Stomach (tissue), 9 donors: Measurements from ENCODE around the gene CIT. TPM values are rescaled to one million over a fixed set of nuclear protein-coding genes. Genes with fewer than 3 reads are reported as not detected.

Experiments used
- DNase-seq, 2 donors: peaks; one replicate each; pipeline versions ENCODE4 v3.0.0 to v3.0.0-alpha.2; 2013 to 2019
- H3K27ac ChIP-seq, 5 donors: fragments of 200-600 bp in 4 of 5; sonication (generic) in 4 of 5; one replicate each; pipeline ENCODE4 v1.5.1; 2013 to 2019; ENCODE audit warnings: mild to moderate bottlenecking in 1 of 5, moderate library complexity in 1 of 5
- H3K27me3 ChIP-seq, 3 donors: fragments of 200-600 bp; sonication (generic); one replicate each; pipeline ENCODE4 v1.5.1; 2017 to 2019; ENCODE audit warnings: mixed run types in 1 of 3
- H3K36me3 ChIP-seq, 4 donors: fragments of 200-600 bp; sonication (generic); 1 replicate in 3 of 4; 2 replicates in 1 of 4; pipeline ENCODE4 v1.5.1; 2016 to 2019
- H3K4me1 ChIP-seq, 4 donors: fragments of 200-600 bp; sonication (generic); one replicate each; pipeline ENCODE4 v1.5.1; 2016 to 2019
- H3K4me3 ChIP-seq, 4 donors: fragments of 200-600 bp; sonication (generic) in 3 of 4; one replicate each; pipeline ENCODE4 v1.5.1; 2016 to 2019; ENCODE audit warnings: mild to moderate bottlenecking in 1 of 4
- H3K9me3 ChIP-seq, 4 donors: fragments of 200-600 bp; sonication (generic); one replicate each; pipeline ENCODE4 v1.5.1; 2016 to 2019
- CTCF ChIP-seq, 7 experiments: fragments of 450-650 bp in 4 of 7; fragments of 200-600 bp in 3 of 7; sonication (generic) in 3 of 7; IDR thresholded peaks; one replicate each; pipeline ENCODE4 v1.5.1; 2016 to 2019; ENCODE audit warnings: antibody characterized with exemption in 7 of 7, control low read depth in 2 of 7, mild to moderate bottlenecking in 1 of 7
- EP300 ChIP-seq: sonication (generic); formaldehyde crosslinking; IDR thresholded peaks from one replicate; pipeline ENCODE4 v1.6.1; 2017; ENCODE audit warnings: antibody characterized with exemption
- POLR2A ChIP-seq, 4 donors: fragments of 450-650 bp; IDR thresholded peaks; one replicate each; pipeline ENCODE4 v1.6.1; 2016; ENCODE audit warnings: antibody characterized with exemption in 4 of 4, control low read depth in 2 of 4, mild to moderate bottlenecking in 1 of 4, moderate library complexity in 1 of 4
- POLR2AphosphoS5 ChIP-seq, 3 donors: sonication (generic); formaldehyde crosslinking; IDR thresholded peaks; one replicate each; pipeline ENCODE4 v1.6.1; 2016; ENCODE audit warnings: antibody characterized with exemption in 3 of 3
- WGBS, 5 donors: extraction: QIAGEN DNeasy Blood & Tissue Kit in 3 of 5; methylation state at CpG; one replicate each; pipeline versions ENCODE4 v1.1.5 to v1.1.7; 2013 to 2018; 5-methylcytosine and 5-hydroxymethylcytosine counted together
- intact Hi-C: fragments of 100-400 bp; cut with DNase I; formaldehyde crosslinking; loops from one replicate; pipeline ENCODE4 v1.15.1; 2023; ENCODE audit warnings: low total_unique reads
- polyA plus RNA-seq, 3 donors: library from polyadenylated mRNA; stranded (reverse); fragments of 200-250 nt; gene quantifications; one replicate each; pipeline ENCODE4 v1.2.3, GENCODE V29; 2013
- total RNA-seq, 5 donors: library from RNA; depleted of rRNA; stranded (reverse); fragments of >200 nt; gene quantifications; one replicate each; pipeline versions ENCODE4 v1.1.0 to v1.2.3, GENCODE V29; 2014 to 2016
- donor health status: healthy with polysubstance abuse.
- donor health status: Bipolar disorder and iron deficiency.
- donor health status: healthy.

Gene CIT
- total and polyA plus RNA-seq, 8 donors, result 2.8 to 164 (median 21.0) TPM

GRCh38 chr12:119649202-119649808 lies 227.8 kb downstream of the CIT start:
- Histone ChIP-seq H3K4me1 (no peaks in the 10 kb centered on the region), H3K27ac (no peak overlapping the region), H3K9me3 (peaks cover 0 to 21% (median 9%) of the 10 kb centered on the region in 4 donors), H3K27me3 (no peaks in the 10 kb centered on the region), H3K36me3 (no peaks in the 10 kb centered on the region), H3K4me3 (no peak overlapping the region)
- WGBS, 5 donors, result 63 to 74% (median 68%) methylated on average over 4 of the region's 4 CpGs
- DNase-seq, result no peak
- intact Hi-C loops, result no loop called here
- peak in 5 of 7 experiments; percentile 21 to 53 (median 34) for TF ChIP-seq CTCF (IDR thresholded peaks at IDR 0.05)
- no peak for TF ChIP-seq EP300

GRCh38 chr12:119645535-119646059 lies 231.5 kb downstream of the CIT start:
- DNase-seq, result no peak
- intact Hi-C loops, result no loop called here
- no peaks in the 10 kb centered on the region for H3K4me1 ChIP-seq
- H3K36me3 ChIP-seq, result no peaks in the 10 kb centered on the region
- WGBS, 5 donors, result 85 to 93% (median 86%) methylated on average over 7 of the region's 7 CpGs
- no peak for TF ChIP-seq POLR2AphosphoS5 (IDR thresholded peaks at IDR 0.05)
- no peak for TF ChIP-seq EP300
- H3K9me3 ChIP-seq, result no peaks in the 10 kb centered on the region
- H3K27me3 ChIP-seq, result no peaks in the 10 kb centered on the region
- H3K27ac ChIP-seq, result no peak overlapping the region
- H3K4me3 ChIP-seq, result no peak overlapping the region

GRCh38 chr12:119644930-119645329 lies 232.2 kb downstream of the CIT start:
- no peaks in the 10 kb centered on the region for H3K27me3 ChIP-seq
- no peaks in the 10 kb centered on the region for H3K4me1 ChIP-seq
- H3K9me3 ChIP-seq, result no peaks in the 10 kb centered on the region
- no peaks in the 10 kb centered on the region for H3K36me3 ChIP-seq
- intact Hi-C loops, result no loop called here
- WGBS, 5 donors, result 83 to 96% (median 91%) methylated on average over 3 of the region's 3 CpGs
- H3K4me3 ChIP-seq, result no peak overlapping the region
- no peak for DNase-seq
- H3K27ac ChIP-seq, result no peak overlapping the region
- TF ChIP-seq POLR2A (IDR thresholded peaks at IDR 0.05) (no peak), EP300 (no peak), CTCF (IDR thresholded peaks at IDR 0.05) (no peak), POLR2AphosphoS5 (IDR thresholded peaks at IDR 0.05) (no peak)

- no peaks in the 10 kb centered on the region for H3K4me1 ChIP-seq
- no peaks in the 10 kb centered on the region for H3K36me3 ChIP-seq
- H3K4me3 ChIP-seq, result no peak overlapping the region
- no peaks in the 10 kb centered on the region for H3K9me3 ChIP-seq
- DNase-seq, result no peak
- no peaks in the 10 kb centered on the region for H3K27me3 ChIP-seq
- intact Hi-C loops, result no loop called here
- WGBS, 5 donors, result 63 to 71% (median 68%) methylated on average over 4 of the region's 4 CpGs
- H3K27ac ChIP-seq, result no peak overlapping the region
- no peak for TF ChIP-seq POLR2AphosphoS5 (IDR thresholded peaks at IDR 0.05)
- no peak for TF ChIP-seq POLR2A (IDR thresholded peaks at IDR 0.05)
- TF ChIP-seq EP300, result no peak
- TF ChIP-seq CTCF (IDR thresholded peaks at IDR 0.05), result no peak
These were observed 234.1 kb downstream of the CIT start for GRCh38 chr12:119642986-119643385.

Other genes with a start within 250 kb of the CIT start
- 100 to 1,000 TPM in 1 of 5 donors, 10 to 100 TPM in 4; 22.6 to 143 (median 53.6) TPM for gene PRKAB1, start 209.2 kb downstream of the CIT start, total RNA-seq
- gene PRKAB1, start 209.2 kb downstream of the CIT start, polyA plus RNA-seq, result 10 to 100 TPM; 30.7 to 53.6 (median 45.8) TPM
- 10 to 100 TPM; 18.0 to 68.7 (median 32.6) TPM for gene BICDL1, start 111.9 kb upstream of the CIT start, total RNA-seq
- gene BICDL1, start 111.9 kb upstream of the CIT start, polyA plus RNA-seq, result 10 to 100 TPM in 2 of 3 donors, 1 to 10 TPM in 1; 8.6 to 40.3 (median 16.7) TPM
- 10 to 100 TPM in 2 of 5 donors, 1 to 10 TPM in 3; 8.1 to 20.0 (median 9.9) TPM for gene RAB35, start 239.4 kb upstream of the CIT start, total RNA-seq
- 10 to 100 TPM; 14.0 to 35.4 (median 23.9) TPM for gene RAB35, start 239.4 kb upstream of the CIT start, polyA plus RNA-seq